NB4 (cell line): ENCODE data around the gene GP2.
"Not testable (repeated sequence)": the region's sequence is repeated elsewhere in the genome, so short reads cannot be mapped to it uniquely, and the experiment has no call there.

Experiments used
- DNase-seq: peaks from one replicate; pipeline ENCODE4 v3.0.0; 2010; ENCODE audit warnings: low read depth
- H3K4me3 ChIP-seq: one replicate; pipeline ENCODE4 v1.5.1; 2011; ENCODE audit warnings: mild to moderate bottlenecking, low read depth, low read length, moderate library complexity
- CTCF ChIP-seq: IDR thresholded peaks from one replicate; pipeline ENCODE4 v1.5.1; 2012; ENCODE audit warnings: low read depth, low read length
- MAX ChIP-seq: IDR thresholded peaks from 2 replicates; pipeline ENCODE4 v1.6.1; 2011; ENCODE audit warnings: low read depth, low read length
- MYC ChIP-seq: IDR thresholded peaks from 2 replicates; pipeline ENCODE4 v1.6.1; 2011; ENCODE audit warnings: low read depth, low read length
- POLR2A ChIP-seq: IDR thresholded peaks from 2 replicates; pipeline ENCODE4 v1.6.1; 2011; ENCODE audit warnings: mild to moderate bottlenecking; ENCODE audit not compliant: insufficient read length; ENCODE audit errors: extremely low read depth

GP2 gene

GRCh38 chr16:20323591-20324117, 3.7 kb downstream of the GP2 start:
- H3K4me3 ChIP-seq = no peak overlapping the region
- no peak for TF ChIP-seq MAX
- TF ChIP-seq CTCF = no peak
- no peak for TF ChIP-seq MYC
- no peak for TF ChIP-seq POLR2A
- no peak for DNase-seq

- no peak overlapping the region for H3K4me3 ChIP-seq
- DNase-seq = no peak
- TF ChIP-seq CTCF (no peak), MYC (no peak), POLR2A (no peak), MAX (no peak)
Observed at GRCh38 chr16:20322696-20323095, 4.6 kb downstream of the GP2 start.

GRCh38 chr16:20321671-20322070, 5.6 kb downstream of the GP2 start:
- no peak for DNase-seq
- TF ChIP-seq POLR2A (no peak), MYC (no peak), MAX (no peak), CTCF (no peak)
- H3K4me3 ChIP-seq = no peak overlapping the region

GRCh38 chr16:20321051-20321450, 6.3 kb downstream of the GP2 start:
- H3K4me3 ChIP-seq, DNase-seq: not testable (repeated sequence)

- DNase-seq = no peak
- H3K4me3 ChIP-seq = no peak overlapping the region
- no peak for TF ChIP-seq MAX
- TF ChIP-seq MYC = no peak
- TF ChIP-seq POLR2A = no peak
- no peak for TF ChIP-seq CTCF
Observed at GRCh38 chr16:20320592-20320991, 6.7 kb downstream of the GP2 start.

GRCh38 chr16:20320178-20320577, 7.1 kb downstream of the GP2 start:
- no peak for TF ChIP-seq POLR2A
- no peak for TF ChIP-seq MAX
- TF ChIP-seq MYC = no peak
- no peak overlapping the region for H3K4me3 ChIP-seq
- no peak for DNase-seq

- no peak overlapping the region for H3K4me3 ChIP-seq
- no peak for TF ChIP-seq POLR2A
- no peak for TF ChIP-seq MYC
- TF ChIP-seq MAX = no peak
- no peak for DNase-seq
Observed at GRCh38 chr16:20319406-20319805, 7.9 kb downstream of the GP2 start.
